GM18498 (cell line): ENCODE data around the gene THAP7.

Source experiments
- ATAC-seq: cut with Tn5 transposase; IDR thresholded peaks from one replicate; pipeline ENCODE4 v1.9.1; 2021; ENCODE audit warnings: mild to moderate bottlenecking, moderate library complexity; ENCODE audit not compliant: unreplicated experiment

THAP7 gene

DNA sequence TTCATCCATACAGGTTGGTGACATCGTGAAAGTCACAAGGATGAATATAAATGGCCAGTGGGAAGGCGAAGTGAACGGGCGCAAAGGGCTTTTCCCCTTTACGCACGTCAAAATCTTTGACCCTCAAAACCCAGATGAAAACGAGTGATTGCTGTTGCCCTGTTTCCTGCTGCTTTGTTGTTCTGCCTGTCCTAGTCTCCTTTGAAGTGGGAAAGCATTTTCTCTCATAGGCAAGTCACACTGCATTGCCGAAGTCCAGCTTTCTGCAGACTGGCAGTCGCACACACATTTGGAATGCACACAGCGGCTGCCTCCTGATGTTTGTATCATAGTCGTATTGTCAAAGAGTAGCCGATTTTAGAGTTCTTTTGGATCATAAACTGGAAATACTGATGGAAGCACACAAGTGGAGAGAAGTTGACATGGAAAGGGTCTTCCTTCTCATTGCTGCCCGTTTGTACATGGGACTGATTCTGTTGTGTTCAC is 52.2 kb downstream of the THAP7 start:
- ATAC-seq = no peak
